GM15510 (cell line): ENCODE data around the gene DNTT.

ENCODE experiments used
- POLR2A ChIP-seq: IDR thresholded peaks from 3 replicates; pipeline ENCODE4 v1.6.1; 2011; ENCODE audit warnings: borderline replicate concordance; ENCODE audit not compliant: insufficient read length; ENCODE audit errors: extremely low read depth

Gene DNTT

GRCh38 chr10:96304230-96304629 lies at the start of gene DNTT:
Gene DNTT (plus strand): TSS chr10:96304434. CDS start chr10:96304498, 64 bp downstream.
- TF ChIP-seq POLR2A = no peak

- TF ChIP-seq POLR2A = no peak
These were observed 49.3 kb upstream of the DNTT start for GRCh38 chr10:96254976-96255375.

GRCh38 chr10:96255549-96256333 lies 48.5 kb upstream of the DNTT start:
- no peak for TF ChIP-seq POLR2A

- no peak for TF ChIP-seq POLR2A
These were observed 46.3 kb upstream of the DNTT start for GRCh38 chr10:96257944-96258343.

- no peak for TF ChIP-seq POLR2A
These were observed 45.1 kb upstream of the DNTT start for GRCh38 chr10:96259150-96259549.

GRCh38 chr10:96260014-96260413 lies 44.2 kb upstream of the DNTT start:
- TF ChIP-seq POLR2A = no peak

- no peak for TF ChIP-seq POLR2A
These were observed 43.1 kb upstream of the DNTT start for GRCh38 chr10:96261132-96261531.

GRCh38 chr10:96261930-96262329 lies 42.3 kb upstream of the DNTT start:
- no peak for TF ChIP-seq POLR2A

GRCh38 chr10:96263176-96263575 lies 41.1 kb upstream of the DNTT start:
- TF ChIP-seq POLR2A = no peak

GRCh38 chr10:96263669-96264068 lies 40.6 kb upstream of the DNTT start:
- no peak for TF ChIP-seq POLR2A

- no peak for TF ChIP-seq POLR2A
These were observed 39.3 kb upstream of the DNTT start for GRCh38 chr10:96264938-96265337.

GRCh38 chr10:96266118-96266770 lies 38.0 kb upstream of the DNTT start:
- no peak for TF ChIP-seq POLR2A

- no peak for TF ChIP-seq POLR2A
These were observed 37.0 kb upstream of the DNTT start for GRCh38 chr10:96267234-96267705.

GRCh38 chr10:96268341-96268909 lies 35.8 kb upstream of the DNTT start:
- no peak for TF ChIP-seq POLR2A

GRCh38 chr10:96269438-96270300 lies 34.6 kb upstream of the DNTT start:
- TF ChIP-seq POLR2A = no peak

- no peak for TF ChIP-seq POLR2A
These were observed 33.7 kb upstream of the DNTT start for GRCh38 chr10:96270571-96270970.
